DLD1 (cell line): ENCODE data around the gene ADAD1.
"Not testable (repeated sequence)": the region's sequence is repeated elsewhere in the genome, so short reads cannot be mapped to it uniquely, and the experiment has no call there.

Experiments
- in situ Hi-C: cut with HindIII; loops from 2 replicates; pipeline ENCODE4 v1.10.0; 2017; ENCODE audit warnings: low sequenced_read_pairs

ADAD1 gene

GRCh38 chr4:122378711-122379110 lies at the start of gene ADAD1:
TSS of gene ADAD1 (plus strand) at chr4:122379011. CDS start at chr4:122380070, 1,059 bp downstream.
- in situ Hi-C loops: no loop called here

DNA sequence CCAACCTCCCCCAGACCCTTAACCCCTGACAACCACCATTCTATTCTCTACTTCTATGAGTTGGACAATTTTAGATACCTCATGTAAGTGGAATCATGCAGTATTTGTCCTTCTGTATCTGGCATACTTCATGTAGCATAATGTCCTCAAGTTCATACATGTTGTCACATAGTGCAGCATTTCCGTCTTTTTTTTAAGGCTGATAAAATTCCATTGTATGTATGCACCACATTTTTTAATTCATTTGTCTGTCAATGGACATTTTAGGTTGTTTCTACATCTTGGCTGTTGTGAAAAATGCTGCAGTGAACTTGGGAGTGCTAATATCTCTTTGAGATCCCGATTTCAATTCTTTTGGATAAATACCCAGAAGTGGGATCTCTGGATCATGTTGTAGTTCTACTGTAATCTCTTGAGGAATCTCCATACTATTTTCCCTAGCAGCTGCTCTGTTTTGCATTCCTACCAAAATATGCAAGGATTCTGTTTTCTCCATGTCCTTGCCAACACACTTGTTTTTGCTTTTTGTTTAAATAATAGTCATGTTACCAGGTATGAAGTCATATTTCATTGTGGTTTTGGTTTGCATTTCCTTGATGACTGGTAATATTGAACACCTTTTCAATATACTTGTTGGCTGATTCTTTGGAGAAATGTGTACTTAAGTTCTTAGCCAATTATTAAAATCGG lies 48.8 kb upstream of the ADAD1 start:
- in situ Hi-C loops: no loop called here

GRCh38 chr4:122331195-122331594 lies 47.6 kb upstream of the ADAD1 start:
- in situ Hi-C loops: no loop called here

GRCh38 chr4:122334828-122335227 lies 44.0 kb upstream of the ADAD1 start:
- in situ Hi-C loops: no loop called here

- in situ Hi-C loops: no loop called here
Measured at GRCh38 chr4:122341886-122342285, 36.9 kb upstream of the ADAD1 start.

GRCh38 chr4:122346036-122346435 lies 32.8 kb upstream of the ADAD1 start:
- in situ Hi-C loops: no loop called here

GRCh38 chr4:122346503-122346902 lies 32.3 kb upstream of the ADAD1 start:
- in situ Hi-C loops: no loop called here

DNA sequence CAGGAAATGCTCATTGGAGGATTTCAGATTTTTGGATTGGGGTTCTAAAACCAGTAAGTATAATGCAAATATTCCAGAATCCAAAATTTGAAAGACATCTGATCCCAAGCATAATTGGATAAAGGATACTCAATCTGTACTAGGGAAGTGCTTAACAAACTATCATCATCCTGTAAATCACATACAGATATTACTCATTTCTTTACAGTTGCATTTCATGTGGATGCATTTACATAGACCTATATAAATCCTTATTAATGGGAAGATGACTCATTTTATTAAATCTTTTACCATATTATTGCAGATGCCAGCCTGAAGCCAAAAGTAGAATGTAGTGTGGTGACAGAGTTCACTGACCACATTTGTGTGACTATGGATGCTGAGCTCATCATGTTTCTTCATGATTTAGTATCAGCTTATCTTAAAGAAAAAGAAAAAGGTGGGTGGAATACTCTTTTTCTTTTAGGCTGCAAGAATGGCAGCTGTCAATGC lies 22.4 kb upstream of the ADAD1 start:
- in situ Hi-C loops: no loop called here

DNA sequence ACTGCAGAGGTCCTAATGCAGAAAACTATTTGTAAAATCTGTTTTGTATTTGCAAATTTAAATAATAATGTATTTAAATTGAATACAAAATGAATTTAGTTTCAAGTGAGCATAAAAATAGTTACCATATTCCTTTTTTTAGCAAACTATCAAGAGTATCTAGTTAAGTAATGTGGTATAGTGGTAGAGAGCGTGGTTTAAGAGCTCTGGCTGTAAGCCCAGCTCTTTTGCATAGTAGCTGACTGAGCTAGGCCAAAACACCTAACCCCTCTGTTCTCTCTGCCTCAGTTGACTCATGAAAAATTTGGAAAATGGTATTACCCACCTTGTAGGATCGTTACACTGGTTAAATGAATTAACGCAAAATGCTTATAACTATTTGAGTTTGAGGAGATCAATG lies 18.1 kb upstream of the ADAD1 start:
- in situ Hi-C loops: no loop called here

- in situ Hi-C loops: no loop called here
Measured at GRCh38 chr4:122364700-122365404, 14.0 kb upstream of the ADAD1 start.

DNA sequence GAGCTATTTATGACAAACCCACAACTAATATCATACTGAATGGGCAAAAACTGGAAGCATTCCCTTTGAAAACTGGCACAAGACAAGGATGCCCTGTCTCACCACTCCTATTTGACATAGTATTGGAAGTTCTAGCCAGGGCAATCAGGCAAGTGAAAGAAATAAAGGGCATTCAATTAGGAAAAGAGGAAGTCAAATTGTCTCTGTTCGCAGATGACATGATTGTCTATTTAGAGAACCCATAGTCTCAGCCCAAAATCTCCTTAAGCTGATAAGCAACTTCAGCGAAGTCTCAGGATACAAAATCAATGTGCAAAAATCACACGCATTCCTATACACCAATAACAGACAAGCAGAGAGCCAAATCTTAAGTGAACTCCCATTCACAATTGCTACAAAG lies 10.0 kb upstream of the ADAD1 start:
- in situ Hi-C loops: not testable (repeated sequence)

- in situ Hi-C loops: no loop called here
Measured at GRCh38 chr4:122377352-122377751, 1.5 kb upstream of the ADAD1 start.

GRCh38 chr4:122379239-122379638 lies 428 bp downstream of the ADAD1 start:
- in situ Hi-C loops: no loop called here

- in situ Hi-C loops: no loop called here
Measured at GRCh38 chr4:122383341-122383740, 4.5 kb downstream of the ADAD1 start.

DNA sequence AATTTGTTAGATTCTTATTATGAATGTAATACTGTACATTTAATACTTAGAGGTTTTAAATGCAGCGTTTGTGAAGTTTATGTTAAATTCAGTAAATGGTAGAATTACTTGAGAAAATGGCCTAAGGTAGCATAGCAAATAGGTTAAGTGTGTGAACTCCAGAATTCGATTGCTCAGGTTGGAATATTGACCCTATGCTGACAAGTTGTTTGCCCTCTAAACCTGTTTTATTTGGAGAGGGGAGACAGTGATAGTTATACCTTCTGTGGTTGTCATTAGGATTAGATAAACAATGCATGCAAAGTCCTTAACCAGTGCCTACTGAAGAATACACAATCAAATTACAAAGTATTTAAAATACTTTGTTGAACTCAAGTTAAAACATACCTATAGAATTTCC lies 5.4 kb downstream of the ADAD1 start:
- in situ Hi-C loops: no loop called here

DNA sequence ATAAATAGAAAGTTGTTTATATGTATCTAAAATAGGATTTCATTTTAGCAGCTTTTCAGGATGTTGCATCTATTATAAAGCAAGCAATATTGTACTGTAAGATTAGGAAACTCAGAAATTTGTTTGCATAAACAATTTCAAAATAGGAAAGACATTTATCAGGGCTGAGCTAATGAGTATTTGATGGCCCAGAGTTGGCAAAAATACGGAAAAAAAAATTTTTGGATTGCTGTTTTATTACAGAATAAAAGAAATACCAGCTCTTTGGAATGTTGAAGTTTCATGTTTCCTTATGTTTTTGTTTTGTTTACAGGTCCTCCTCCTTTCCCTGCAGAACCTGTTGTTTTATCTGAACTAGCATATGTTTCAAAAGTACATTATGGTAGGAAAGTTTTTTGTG lies 14.5 kb downstream of the ADAD1 start:
- in situ Hi-C loops: no loop called here

GRCh38 chr4:122403861-122404260 lies 25.1 kb downstream of the ADAD1 start:
- in situ Hi-C loops: no loop called here

GRCh38 chr4:122412547-122412946 lies 33.7 kb downstream of the ADAD1 start:
- in situ Hi-C loops: no loop called here

GRCh38 chr4:122423246-122423645 lies 44.4 kb downstream of the ADAD1 start:
- in situ Hi-C loops: no loop called here

DNA sequence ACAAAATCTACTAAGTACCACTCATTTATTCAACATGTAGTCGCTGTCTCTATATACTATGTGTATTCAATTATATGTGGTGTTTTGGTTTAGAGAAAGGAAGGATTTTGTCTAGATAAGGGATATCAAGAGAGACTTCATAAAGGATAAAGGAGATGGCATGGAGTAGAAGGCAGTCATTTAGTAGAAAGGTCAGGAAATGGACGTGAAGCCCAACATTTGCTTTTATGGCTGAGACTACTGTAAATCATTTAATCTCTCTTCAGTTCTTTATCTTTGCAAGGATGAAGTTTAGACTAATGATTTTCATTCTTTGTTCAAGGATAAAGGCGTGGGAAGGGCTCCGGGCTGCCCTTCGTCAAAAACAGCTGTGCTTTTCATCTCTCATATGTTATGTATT lies 52.5 kb downstream of the ADAD1 start:
- in situ Hi-C loops: no loop called here

DNA sequence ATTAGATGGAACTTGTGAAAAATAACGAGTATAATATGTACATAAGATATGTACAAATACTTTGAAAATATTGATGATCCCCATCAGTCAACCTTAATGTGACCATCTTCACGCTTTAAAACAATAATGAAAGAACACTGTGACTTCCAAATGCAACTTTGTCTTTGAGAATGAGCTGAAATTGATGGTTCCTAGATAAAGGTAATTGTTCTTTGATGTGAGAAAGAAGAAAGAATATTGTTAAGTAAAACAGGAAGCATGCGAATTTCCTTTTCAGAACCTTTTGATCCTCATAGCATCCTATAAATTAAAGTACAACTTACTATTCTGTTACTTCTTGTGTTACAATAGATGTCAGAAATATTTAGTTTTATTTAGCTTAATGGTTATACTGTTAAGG lies 55.5 kb downstream of the ADAD1 start:
- in situ Hi-C loops: no loop called here

GRCh38 chr4:122450847-122451246 lies 72.0 kb downstream of the ADAD1 start:
- in situ Hi-C loops: no loop called here
